Liver (tissue), 9 donors: ENCODE data around the gene ORM2. TPM values are rescaled to one million over a fixed set of nuclear protein-coding genes. Genes with fewer than 3 reads are reported as not detected.
"Not testable (repeated sequence)": the region's sequence is repeated elsewhere in the genome, so short reads cannot be mapped to it uniquely, and the experiment has no call there.

Experiments used
- DNase-seq: peaks from one replicate; pipeline ENCODE4 v3.0.0-alpha.2; 2017; ENCODE audit warnings: low spot score
- H3K27ac ChIP-seq, 2 donors: one replicate each; pipeline ENCODE4 v1.7.0; 2013; ENCODE audit warnings: inconsistent platforms in 2 of 2, low read length in 2 of 2, control low read depth in 1 of 2, low read depth in 1 of 2, mild to moderate bottlenecking in 1 of 2
- H3K27me3 ChIP-seq, 4 donors: one replicate each; pipeline versions ENCODE4 v1.6.1 to v1.7.0; 2013; ENCODE audit warnings: low read length in 3 of 4, inconsistent platforms in 1 of 4, mild to moderate bottlenecking in 1 of 4, moderate library complexity in 1 of 4; ENCODE audit not compliant: control insufficient read depth in 4 of 4, insufficient read depth in 4 of 4
- H3K36me3 ChIP-seq, 4 donors: one replicate each; pipeline versions ENCODE4 v1.6.1 to v1.7.0; 2013; ENCODE audit warnings: low read length in 3 of 4, mild to moderate bottlenecking in 3 of 4, low read depth in 1 of 4, moderate library complexity in 1 of 4; ENCODE audit not compliant: control insufficient read depth in 4 of 4, insufficient read depth in 3 of 4
- H3K4me1 ChIP-seq, 4 donors: one replicate each; pipeline versions ENCODE4 v1.6.1 to v1.7.0; 2013; ENCODE audit warnings: low read length in 3 of 4, mild to moderate bottlenecking in 3 of 4, moderate library complexity in 1 of 4; ENCODE audit not compliant: control insufficient read depth in 4 of 4, insufficient read depth in 4 of 4
- H3K4me3 ChIP-seq, 3 donors: one replicate each; pipeline versions ENCODE4 v1.6.1 to v1.7.0; 2013; ENCODE audit warnings: low read length in 3 of 3, control low read depth in 1 of 3, low read depth in 1 of 3, mild to moderate bottlenecking in 1 of 3
- H3K9ac ChIP-seq, 2 donors: one replicate each; pipeline ENCODE4 v1.7.0; 2013; ENCODE audit warnings: low read length in 2 of 2, mild to moderate bottlenecking in 2 of 2, moderate library complexity in 2 of 2, control low read depth in 1 of 2, low read depth in 1 of 2
- H3K9me3 ChIP-seq, 4 donors: one replicate each; pipeline versions ENCODE4 v1.6.1 to v1.7.0; 2013; ENCODE audit warnings: low read length in 3 of 4; ENCODE audit not compliant: control insufficient read depth in 4 of 4
- EGR1 ChIP-seq, 2 donors: IDR thresholded peaks; 2 replicates each; pipeline ENCODE4 v1.6.1; 2016 to 2018; ENCODE audit warnings: antibody characterized with exemption in 2 of 2, low read depth in 2 of 2
- FOXA1 ChIP-seq: IDR thresholded peaks from 2 replicates; pipeline ENCODE4 v1.6.1; 2016; ENCODE audit warnings: antibody characterized with exemption
- FOXA2 ChIP-seq: IDR thresholded peaks from 2 replicates; pipeline ENCODE4 v1.6.1; 2016; ENCODE audit warnings: antibody characterized with exemption
- GABPA ChIP-seq, 2 donors: IDR thresholded peaks in 1 of 2; conservative IDR thresholded peaks in 1 of 2; 2 replicates each; pipeline ENCODE4 v1.6.1; 2016; ENCODE audit warnings: antibody characterized with exemption in 2 of 2, mild to moderate bottlenecking in 1 of 2, moderate library complexity in 1 of 2
- NR2F2 ChIP-seq: IDR thresholded peaks from 2 replicates; pipeline ENCODE4 v1.6.1; 2016; ENCODE audit warnings: antibody characterized with exemption
- RAD21 ChIP-seq, 2 donors: IDR thresholded peaks; 2 replicates each; pipeline ENCODE4 v1.6.1; 2016; ENCODE audit warnings: antibody characterized with exemption in 2 of 2, mild to moderate bottlenecking in 2 of 2
- RXRA ChIP-seq, 2 donors: IDR thresholded peaks; 2 replicates each; pipeline ENCODE4 v1.6.1; 2017 to 2018; ENCODE audit warnings: antibody characterized with exemption in 2 of 2, mild to moderate bottlenecking in 1 of 2
- SP1 ChIP-seq: IDR thresholded peaks from 2 replicates; pipeline ENCODE4 v1.6.1; 2018; ENCODE audit warnings: antibody characterized with exemption, mild to moderate bottlenecking
- TAF1 ChIP-seq: conservative IDR thresholded peaks from 2 replicates; pipeline ENCODE4 v1.6.1; 2016; ENCODE audit warnings: antibody characterized with exemption, mild to moderate bottlenecking
- YY1 ChIP-seq: IDR thresholded peaks from 2 replicates; pipeline ENCODE4 v1.6.1; 2016; ENCODE audit warnings: antibody characterized with exemption, mild to moderate bottlenecking
- WGBS: extraction: QIAGEN DNeasy Blood & Tissue Kit; methylation state at CpG from one replicate; pipeline ENCODE4 v1.1.7; 2013; 5-methylcytosine and 5-hydroxymethylcytosine counted together
- polyA plus RNA-seq, 2 donors: library from polyadenylated mRNA; stranded (reverse) in 1 of 2; unstranded in 1 of 2; fragments of 200-250 nt in 1 of 2; fragments of >200 nt in 1 of 2; fragmentation: Nextera tagmentation in 1 of 2; extraction: Ambion mirVana in 1 of 2; gene quantifications; one replicate each; pipeline versions ENCODE4 v1.2.1 to v1.2.3, GENCODE V29; 2013 to 2015
- total RNA-seq, 2 donors: library from RNA; depleted of rRNA; stranded (reverse); fragments of >200 nt; gene quantifications; one replicate each; pipeline ENCODE4 v1.2.3, GENCODE V29; 2014
- TF ChIP-seq, protein P1 (sequence below): IDR thresholded peaks from 2 replicates; pipeline ENCODE4 v1.6.1; 2016; ENCODE audit warnings: antibody characterized with exemption
- TF ChIP-seq, protein P2 (sequence below): IDR thresholded peaks from 2 replicates; pipeline ENCODE4 v1.6.1; 2016; ENCODE audit warnings: antibody characterized with exemption
- TF ChIP-seq, protein P3 (sequence below): IDR thresholded peaks from 2 replicates; pipeline ENCODE4 v1.6.1; 2016; ENCODE audit warnings: antibody characterized with exemption
- TF ChIP-seq, protein P4 (sequence below): fragments of 150-350 bp; IDR thresholded peaks from 2 replicates; pipeline ENCODE4 v1.5.1; 2017; ENCODE audit warnings: improper control_type of control experiment, low read depth, low read length; ENCODE audit not compliant: missing input control
- donor health status: healthy.
- donor health status: healthy.
- donor health status: healthy.
- donor health status: healthy.
- donor health status: healthy.

Gene ORM2
- total and polyA plus RNA-seq, 4 donors = 276 to 7,373 (median 5,310) TPM

DNA sequence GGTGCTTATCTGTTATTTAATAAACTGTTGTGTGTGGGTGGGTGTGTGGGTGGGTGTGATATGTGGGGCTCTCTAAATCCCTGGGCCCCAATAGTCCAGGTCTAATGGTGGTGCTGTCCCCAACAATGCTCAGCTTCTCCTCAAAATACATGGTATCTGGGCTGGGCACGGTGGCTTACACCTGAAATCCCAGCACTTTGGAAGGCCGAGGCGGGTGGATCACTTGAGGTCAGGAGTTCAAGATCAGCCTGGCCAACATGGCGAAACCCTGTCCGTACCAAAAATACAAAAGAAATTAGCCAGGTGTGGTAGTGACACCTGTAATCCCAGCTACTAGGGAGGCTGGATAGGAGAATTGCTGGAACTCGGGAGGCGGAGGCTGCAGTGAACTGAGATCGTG, 11.3 kb upstream of the ORM2 start:
- 71% methylated on average over 8 of the region's 8 CpGs for WGBS
- Histone ChIP-seq H3K9ac (no peak overlapping the region), H3K9me3 (no peaks in the 10 kb centered on the region), H3K4me1 (peaks cover 14 to 52% (median 29%) of the 10 kb centered on the region in 4 donors), H3K27ac (peak overlapping the region; percentile 85 to 86), H3K36me3 (no peaks in the 10 kb centered on the region), H3K4me3 (no peak overlapping the region), H3K27me3 (no peaks in the 10 kb centered on the region)
- TF ChIP-seq TAF1 (no peak), SP1 (no peak), YY1 (no peak), NR2F2 (no peak)
- DNase-seq = no peak

DNA sequence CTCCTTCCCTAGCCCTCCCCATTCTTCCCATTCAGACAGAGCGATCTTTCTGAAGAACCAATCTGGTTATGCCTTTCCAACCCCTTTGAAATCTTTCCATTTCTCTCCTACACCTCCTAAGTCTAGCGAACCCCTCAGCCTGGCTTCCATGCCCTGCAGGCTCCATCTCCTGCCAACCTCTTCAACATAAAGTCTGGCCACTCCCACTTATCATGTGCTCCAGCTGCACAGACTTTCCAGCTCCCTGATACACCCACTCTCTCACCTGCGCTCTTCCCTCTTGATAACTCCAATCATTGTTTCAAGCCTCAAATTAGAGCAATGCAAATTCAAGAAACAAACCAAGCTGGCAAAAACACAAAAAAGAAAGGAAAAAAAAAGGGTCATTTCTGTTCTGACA, 10.5 kb upstream of the ORM2 start:
- Histone ChIP-seq H3K4me3 (no peak overlapping the region), H3K9me3 (no peaks in the 10 kb centered on the region), H3K27ac (peak overlapping the region in 1 of 2 donors; percentile 33), H3K27me3 (no peaks in the 10 kb centered on the region), H3K36me3 (peaks cover 0 to 5% (median 1%) of the 10 kb centered on the region in 4 donors), H3K4me1 (peaks cover 14 to 57% (median 31%) of the 10 kb centered on the region in 4 donors), H3K9ac (no peak overlapping the region)
- DNase-seq = no peak
- 85% methylated on average over 3 of the region's 3 CpGs for WGBS
- TF ChIP-seq RAD21 (IDR thresholded peaks at IDR 0.05) (no peak), FOXA2 (no peak), YY1 (no peak), SP1 (no peak), FOXA1 (no peak), GABPA (IDR thresholded peaks at IDR 0.05 in 1 of 2, conservative IDR thresholded peaks at IDR 0.05 in 1 of 2) (no peak), RXRA (IDR thresholded peaks at IDR 0.05) (no peak), TAF1 (no peak)
- TF ChIP-seq, protein P1, sequence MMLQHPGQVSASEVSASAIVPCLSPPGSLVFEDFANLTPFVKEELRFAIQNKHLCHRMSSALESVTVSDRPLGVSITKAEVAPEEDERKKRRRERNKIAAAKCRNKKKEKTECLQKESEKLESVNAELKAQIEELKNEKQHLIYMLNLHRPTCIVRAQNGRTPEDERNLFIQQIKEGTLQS = no peak
- TF ChIP-seq, protein P2, sequence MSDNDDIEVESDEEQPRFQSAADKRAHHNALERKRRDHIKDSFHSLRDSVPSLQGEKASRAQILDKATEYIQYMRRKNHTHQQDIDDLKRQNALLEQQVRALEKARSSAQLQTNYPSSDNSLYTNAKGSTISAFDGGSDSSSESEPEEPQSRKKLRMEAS = no peak
- TF ChIP-seq, protein P3, sequence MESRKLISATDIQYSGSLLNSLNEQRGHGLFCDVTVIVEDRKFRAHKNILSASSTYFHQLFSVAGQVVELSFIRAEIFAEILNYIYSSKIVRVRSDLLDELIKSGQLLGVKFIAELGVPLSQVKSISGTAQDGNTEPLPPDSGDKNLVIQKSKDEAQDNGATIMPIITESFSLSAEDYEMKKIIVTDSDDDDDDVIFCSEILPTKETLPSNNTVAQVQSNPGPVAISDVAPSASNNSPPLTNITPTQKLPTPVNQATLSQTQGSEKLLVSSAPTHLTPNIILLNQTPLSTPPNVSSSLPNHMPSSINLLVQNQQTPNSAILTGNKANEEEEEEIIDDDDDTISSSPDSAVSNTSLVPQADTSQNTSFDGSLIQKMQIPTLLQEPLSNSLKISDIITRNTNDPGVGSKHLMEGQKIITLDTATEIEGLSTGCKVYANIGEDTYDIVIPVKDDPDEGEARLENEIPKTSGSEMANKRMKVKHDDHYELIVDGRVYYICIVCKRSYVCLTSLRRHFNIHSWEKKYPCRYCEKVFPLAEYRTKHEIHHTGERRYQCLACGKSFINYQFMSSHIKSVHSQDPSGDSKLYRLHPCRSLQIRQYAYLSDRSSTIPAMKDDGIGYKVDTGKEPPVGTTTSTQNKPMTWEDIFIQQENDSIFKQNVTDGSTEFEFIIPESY = no peak

DNA sequence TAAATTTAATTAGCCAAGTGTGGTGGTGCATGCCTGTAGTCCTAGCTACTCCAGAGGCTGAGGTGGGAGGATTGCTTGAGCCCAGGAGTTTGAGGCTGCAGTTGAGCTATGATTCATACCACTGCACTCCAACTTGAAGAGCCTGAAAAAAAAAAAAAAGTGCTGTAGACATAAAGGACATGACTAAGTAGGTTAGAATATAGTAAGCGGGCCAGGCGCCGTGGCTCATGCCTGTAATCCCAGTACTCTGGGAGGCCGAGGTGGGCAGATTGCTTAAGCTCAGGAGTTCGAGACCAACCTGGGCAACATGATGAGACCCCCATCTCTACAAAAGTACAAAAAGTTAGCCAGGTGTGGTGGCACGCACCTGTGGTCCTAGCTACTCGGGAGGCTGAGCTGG, 9.0 kb upstream of the ORM2 start:
- H3K4me1 ChIP-seq = peaks cover 7 to 58% (median 35%) of the 10 kb centered on the region in 4 donors
- H3K36me3 ChIP-seq = peaks cover 0 to 14% (median 6%) of the 10 kb centered on the region in 4 donors
- H3K27ac ChIP-seq, H3K9me3 ChIP-seq, H3K4me3 ChIP-seq, H3K9ac ChIP-seq, DNase-seq, H3K27me3 ChIP-seq: not testable (repeated sequence)
- WGBS = 94% methylated on average over 7 of the region's 7 CpGs

DNA sequence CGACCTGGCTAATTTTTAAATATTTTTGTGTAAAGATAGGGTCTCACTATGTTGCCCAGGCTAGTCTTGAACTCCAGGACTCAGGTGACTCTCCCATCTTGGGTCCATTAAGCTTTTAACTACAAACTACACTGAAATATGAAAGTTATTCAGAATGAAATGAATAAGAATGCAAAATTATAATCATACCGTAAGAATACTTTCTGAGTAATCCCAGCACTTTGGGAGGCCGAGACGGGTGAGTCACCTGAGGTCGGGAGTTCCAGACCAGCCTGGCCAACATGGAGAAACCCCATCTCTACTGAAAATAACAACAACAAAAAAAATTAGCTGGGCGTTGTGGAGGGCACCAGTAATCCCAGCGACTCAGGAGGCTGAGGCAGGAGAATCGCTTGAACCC, 7.9 kb upstream of the ORM2 start:
- DNase-seq = no peak
- Histone ChIP-seq H3K36me3 (peaks cover 0 to 14% (median 7%) of the 10 kb centered on the region in 4 donors), H3K4me1 (peaks cover 5 to 49% (median 31%) of the 10 kb centered on the region in 4 donors), H3K4me3 (no peak overlapping the region), H3K27ac (peak overlapping the region; percentile 73 to 86), H3K27me3 (no peaks in the 10 kb centered on the region), H3K9ac (no peak overlapping the region), H3K9me3 (no peaks in the 10 kb centered on the region)
- WGBS = 86% methylated on average over 8 of the region's 8 CpGs
- TF ChIP-seq SP1 = no peak
- TF ChIP-seq RAD21 (IDR thresholded peaks at IDR 0.05) = no peak
- TF ChIP-seq, protein P3 = no peak
- no peak for TF ChIP-seq TAF1
- no peak for TF ChIP-seq RXRA (IDR thresholded peaks at IDR 0.05)
- no peak for TF ChIP-seq YY1
- TF ChIP-seq, protein P4, sequence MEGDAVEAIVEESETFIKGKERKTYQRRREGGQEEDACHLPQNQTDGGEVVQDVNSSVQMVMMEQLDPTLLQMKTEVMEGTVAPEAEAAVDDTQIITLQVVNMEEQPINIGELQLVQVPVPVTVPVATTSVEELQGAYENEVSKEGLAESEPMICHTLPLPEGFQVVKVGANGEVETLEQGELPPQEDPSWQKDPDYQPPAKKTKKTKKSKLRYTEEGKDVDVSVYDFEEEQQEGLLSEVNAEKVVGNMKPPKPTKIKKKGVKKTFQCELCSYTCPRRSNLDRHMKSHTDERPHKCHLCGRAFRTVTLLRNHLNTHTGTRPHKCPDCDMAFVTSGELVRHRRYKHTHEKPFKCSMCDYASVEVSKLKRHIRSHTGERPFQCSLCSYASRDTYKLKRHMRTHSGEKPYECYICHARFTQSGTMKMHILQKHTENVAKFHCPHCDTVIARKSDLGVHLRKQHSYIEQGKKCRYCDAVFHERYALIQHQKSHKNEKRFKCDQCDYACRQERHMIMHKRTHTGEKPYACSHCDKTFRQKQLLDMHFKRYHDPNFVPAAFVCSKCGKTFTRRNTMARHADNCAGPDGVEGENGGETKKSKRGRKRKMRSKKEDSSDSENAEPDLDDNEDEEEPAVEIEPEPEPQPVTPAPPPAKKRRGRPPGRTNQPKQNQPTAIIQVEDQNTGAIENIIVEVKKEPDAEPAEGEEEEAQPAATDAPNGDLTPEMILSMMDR = no peak
- no peak for TF ChIP-seq NR2F2
- TF ChIP-seq GABPA (IDR thresholded peaks at IDR 0.05 in 1 of 2, conservative IDR thresholded peaks at IDR 0.05 in 1 of 2) = no peak
- TF ChIP-seq FOXA1 = no peak
- TF ChIP-seq EGR1 (IDR thresholded peaks at IDR 0.05; ENCODE audit: low read depth in 2 of 2) = no peak
- TF ChIP-seq, protein P2 = no peak
